ENCODE data around the gene CRKL.
A peak's percentile ranks its signal among the peaks of the same experiment; 100 is the strongest.
"Not testable (repeated sequence)": the region's sequence is repeated elsewhere in the genome, so short reads cannot be mapped to it uniquely, and the experiment has no call there.

CRKL gene

DNA sequence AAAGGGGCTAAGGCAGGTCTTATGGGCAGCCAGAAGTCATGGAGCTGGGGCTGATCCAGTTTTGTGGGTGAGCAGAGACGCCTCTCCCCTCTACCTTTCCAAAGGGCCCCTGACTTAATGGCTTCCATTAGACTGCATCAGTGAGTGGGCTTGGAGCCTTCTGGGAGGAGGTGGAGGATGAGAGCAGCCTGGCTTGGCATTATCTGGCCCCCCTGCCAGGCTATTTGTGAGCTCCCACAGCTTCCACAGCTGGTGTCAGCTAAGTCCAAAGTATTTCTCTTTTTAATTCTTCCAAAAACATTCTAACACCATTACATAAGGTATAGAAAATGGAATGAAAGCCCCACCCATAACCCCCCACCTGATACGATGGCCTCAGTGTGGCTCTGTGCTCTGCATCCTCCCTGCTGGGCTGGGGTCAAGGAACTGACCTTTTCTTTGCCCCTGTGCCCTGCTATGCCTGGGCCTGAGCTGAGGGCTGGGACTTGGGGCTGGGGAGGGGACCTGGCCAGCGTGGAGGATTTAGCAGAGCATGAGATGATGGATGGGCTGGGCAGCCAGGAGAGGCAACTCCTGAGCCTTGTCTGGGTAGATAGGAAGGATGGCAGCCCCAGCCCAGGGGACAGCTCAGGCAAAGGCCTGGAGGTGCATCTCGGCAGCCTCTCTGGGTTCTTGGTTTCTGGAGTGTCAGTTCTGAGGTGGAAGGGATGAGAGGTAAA lies 53.9 kb downstream of the CRKL start:
- DNase-seq = no peak

DNA sequence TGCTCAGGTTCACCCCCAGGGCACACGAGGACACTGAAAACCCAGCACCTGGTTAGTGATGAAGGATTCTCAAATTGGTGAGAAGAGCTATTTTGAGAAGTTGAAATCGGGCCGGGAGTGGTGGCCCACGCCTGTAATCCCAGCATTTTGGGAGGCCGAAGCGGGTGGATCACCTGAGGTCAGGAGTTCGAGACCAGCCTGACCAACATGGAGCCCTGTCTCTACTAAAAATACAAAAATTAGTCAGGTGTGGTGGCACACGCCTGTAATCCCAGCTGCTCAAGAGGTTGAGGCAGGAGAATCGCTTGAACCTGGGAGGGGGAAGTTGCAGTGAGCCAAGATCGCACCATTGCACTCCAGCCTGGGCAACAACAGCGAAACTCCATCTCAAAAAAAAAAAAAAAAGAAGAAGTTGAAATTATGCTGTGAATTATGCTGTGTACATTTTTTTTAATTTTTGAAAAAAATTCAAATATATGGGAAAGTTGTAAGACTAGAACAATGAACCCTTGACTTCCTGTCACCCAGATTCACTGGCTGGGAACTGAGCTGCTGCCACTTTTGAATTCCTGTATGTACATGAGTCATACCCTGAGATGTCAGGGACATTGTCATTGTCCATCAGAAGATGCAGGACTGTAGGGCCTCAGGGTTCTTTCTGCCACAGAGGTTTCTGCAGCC lies 54.9 kb downstream of the CRKL start:
- not testable (repeated sequence) for DNase-seq

DNA sequence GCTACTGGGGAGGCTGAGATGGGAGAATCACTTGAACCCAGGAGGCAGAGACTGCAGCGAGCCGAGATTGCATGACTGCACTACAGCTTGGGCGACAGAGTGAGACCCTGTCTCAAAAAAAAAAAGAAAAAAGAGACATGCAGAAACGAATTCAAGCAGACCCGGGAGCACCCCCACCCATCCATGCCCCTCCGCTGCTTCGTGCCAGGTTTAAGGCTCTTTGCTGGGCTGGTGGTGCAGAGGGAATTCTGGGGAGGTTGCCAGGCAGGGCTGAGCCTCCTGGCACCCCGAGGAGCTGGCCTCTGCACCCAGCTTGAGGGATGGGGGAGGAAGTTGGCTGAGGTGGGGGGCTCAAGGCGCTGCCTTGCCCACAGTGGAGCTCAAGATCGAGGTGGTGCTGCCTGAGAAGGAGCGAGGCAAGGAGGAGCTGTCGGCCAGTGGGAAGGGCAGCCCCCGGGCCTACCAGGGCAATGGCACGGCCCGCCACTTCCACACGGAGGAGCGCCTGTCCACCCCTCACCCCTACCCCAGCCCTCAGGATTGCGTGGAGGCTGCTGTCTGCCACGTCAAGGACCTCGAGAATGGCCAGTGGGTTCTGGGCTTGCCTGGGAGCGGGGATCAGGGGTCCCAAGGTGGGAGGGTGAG lies 55.8 kb downstream of the CRKL start:
- no peak for DNase-seq

DNA sequence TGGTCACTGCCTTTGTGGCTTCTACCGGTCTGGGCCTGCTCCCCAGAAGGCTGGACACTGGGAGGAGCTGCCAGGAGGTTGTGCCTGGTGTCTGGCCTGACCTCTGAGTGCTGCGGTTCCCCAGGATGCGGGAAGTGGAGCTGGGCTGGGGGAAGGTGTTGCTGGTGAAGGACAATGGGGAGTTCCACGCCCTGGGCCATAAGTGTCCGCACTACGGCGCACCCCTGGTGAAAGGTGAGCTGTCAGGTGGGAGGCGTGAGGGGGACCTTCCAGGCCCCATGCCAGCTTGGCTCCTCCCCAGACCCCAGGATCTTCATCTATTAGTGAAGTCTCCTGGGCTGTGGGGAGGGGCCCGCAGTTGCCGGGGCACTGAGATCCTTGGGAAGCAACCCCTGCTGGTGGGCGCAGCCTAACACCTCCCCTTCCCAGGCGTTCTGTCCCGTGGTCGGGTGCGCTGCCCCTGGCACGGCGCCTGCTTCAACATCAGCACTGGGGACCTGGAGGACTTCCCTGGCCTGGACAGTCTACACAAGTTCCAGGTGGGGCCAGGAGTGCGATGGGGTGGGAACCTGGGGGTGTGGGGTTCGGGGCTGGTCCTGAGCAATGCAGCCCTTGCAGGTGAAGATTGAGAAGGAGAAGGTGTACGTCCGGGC lies 56.6 kb downstream of the CRKL start:
- no peak for DNase-seq

DNA sequence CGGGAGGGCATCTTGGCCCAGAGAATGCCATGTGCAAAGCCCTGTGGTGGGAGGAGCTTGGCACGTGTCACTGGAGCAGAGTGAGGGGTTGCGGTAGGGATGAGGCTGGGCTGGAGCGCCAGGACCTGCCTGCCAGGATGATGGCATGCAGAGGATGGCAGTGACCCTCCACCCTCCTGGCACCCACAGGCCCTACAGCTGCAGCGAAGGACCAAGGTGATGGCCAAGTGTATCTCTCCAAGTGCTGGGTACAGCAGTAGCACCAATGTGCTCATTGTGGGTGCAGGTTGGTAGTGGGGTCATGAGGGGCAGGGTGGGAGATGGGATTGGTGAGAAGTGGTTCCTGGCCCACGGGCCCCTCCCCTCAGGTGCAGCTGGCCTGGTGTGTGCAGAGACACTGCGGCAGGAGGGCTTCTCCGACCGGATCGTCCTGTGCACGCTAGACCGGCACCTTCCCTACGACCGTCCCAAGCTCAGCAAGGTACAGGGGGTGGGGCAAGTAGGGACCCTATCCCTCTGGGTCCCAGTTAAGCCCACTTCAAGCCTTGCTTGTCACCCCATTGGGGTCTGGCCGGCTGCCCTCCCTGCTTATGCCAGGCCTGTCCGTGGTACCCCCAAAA lies 57.2 kb downstream of the CRKL start:
- DNase-seq = no peak

DNA sequence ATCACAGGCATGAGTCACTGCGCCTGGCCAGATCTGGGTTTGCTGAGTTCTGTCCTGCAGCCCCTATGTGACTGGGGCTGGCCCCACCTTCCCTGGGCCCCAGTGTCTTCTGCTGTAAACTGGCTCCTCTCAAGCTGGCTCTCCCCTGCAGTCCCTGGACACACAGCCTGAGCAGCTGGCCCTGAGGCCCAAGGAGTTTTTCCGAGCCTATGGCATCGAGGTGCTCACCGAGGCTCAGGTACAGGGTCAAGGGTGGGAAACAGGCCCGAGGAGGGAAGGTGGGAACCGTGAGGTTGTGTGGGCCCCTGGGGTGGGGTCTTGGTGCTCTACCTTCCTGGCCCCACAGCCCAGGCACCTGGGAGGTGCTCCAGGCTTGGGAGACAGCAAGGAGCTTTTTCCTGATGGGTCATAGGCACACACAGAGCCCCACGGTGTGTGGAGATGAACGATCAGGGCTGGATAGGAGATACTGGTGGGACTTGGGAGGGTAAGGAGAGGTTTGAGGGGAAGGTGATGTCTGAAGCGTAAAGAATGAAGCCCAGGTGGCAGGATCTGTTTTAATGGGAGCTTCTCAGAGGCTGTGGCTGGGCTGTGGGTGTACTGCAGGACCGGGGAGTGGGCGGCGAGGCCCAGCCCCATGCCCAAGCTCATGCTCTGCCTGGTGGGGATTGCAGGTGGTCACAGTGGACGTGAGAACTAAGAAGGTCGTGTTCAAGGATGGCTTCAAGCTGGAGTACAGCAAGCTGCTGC lies 58.5 kb downstream of the CRKL start:
- no peak for DNase-seq

DNA sequence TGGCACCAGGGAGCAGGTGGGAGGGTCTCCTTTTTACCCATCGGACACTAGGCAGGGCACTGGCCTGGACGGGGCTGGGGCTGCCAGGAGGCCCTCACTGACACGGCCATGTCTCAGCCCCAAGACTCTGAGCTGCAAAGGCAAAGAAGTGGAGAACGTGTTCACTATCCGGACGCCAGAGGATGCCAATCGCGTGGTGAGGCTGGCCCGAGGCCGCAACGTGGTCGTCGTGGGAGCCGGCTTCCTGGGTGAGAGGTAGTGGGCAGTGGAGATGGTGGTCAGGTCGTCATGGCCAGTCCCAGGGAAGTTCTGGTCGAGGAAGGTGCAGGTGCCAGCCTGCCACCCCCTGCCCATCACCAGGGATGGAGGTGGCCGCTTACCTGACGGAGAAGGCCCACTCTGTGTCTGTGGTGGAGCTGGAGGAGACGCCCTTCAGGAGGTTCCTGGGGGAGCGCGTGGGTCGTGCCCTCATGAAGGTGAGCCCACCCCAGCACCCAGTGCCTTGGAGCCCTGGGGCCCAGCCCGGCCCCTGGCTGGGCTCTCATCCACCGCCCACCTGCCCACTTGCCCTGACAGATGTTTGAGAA lies 59.2 kb downstream of the CRKL start:
- DNase-seq = no peak

DNA sequence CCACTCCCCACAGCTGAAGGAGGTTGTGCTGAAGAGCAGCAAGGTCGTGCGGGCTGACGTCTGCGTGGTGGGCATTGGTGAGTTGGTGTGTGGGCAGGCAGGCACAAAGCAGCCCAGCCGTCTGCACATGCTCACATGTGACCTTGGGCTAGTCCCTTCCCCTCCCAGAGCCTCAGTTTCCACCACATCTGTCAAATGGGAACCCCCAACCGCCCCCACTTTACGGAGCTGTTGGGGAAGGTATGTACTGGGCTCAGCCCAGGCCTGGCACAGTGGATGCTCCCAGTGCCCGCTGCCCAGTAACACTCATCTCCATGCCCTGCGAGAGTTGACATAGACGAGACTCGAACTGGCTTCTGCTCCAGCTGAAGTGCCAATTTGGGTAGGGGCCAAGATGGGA lies 59.8 kb downstream of the CRKL start:
- no peak for DNase-seq

DNA sequence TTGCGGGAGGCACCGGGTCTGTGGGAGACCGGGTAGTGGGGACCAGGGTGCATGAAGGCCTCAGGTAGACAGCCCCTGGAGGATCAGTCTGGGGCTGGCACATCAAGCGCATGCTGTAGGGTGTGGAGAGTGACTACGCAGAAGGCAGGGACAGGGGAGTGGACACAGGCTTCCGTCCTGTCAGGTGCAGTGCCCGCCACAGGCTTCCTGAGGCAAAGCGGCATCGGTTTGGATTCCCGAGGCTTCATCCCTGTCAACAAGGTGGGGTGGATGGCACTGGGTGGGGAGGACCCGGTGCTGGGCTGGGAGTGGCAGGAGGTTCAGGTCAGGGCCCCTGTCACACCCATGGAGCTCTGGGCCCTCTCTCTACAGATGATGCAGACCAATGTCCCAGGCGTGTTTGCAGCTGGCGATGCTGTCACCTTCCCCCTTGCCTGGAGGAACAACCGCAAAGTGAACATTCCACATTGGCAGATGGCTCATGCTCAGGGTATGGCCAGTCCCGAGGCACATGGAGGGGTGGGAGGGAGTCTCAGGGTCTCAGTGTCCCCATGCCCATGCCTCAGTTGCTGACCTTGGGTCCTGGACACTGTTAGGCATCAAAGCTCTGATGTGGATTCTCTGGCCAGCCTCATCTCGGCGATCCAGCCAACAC lies 60.4 kb downstream of the CRKL start:
- no peak for DNase-seq

DNA sequence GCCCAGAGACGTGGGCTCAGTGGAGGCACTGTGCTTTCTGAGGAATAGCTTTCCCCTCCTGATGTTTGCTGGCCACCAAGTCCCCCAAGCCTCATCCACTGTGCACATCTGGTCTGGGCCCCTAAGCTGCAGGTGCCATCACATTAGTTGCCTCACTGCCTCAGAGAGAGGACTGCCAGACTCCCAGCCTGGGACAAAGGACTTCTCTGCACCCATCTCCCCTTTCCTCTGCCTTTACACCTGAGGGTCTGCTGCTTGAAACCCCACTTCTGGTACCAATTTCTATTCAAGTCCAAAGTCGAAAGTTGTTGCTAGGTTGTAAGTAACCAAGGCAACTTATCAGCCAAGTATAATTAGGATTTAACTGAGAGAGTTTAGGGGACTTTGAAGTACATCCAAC lies 61.2 kb downstream of the CRKL start:
- DNase-seq = no peak

DNA sequence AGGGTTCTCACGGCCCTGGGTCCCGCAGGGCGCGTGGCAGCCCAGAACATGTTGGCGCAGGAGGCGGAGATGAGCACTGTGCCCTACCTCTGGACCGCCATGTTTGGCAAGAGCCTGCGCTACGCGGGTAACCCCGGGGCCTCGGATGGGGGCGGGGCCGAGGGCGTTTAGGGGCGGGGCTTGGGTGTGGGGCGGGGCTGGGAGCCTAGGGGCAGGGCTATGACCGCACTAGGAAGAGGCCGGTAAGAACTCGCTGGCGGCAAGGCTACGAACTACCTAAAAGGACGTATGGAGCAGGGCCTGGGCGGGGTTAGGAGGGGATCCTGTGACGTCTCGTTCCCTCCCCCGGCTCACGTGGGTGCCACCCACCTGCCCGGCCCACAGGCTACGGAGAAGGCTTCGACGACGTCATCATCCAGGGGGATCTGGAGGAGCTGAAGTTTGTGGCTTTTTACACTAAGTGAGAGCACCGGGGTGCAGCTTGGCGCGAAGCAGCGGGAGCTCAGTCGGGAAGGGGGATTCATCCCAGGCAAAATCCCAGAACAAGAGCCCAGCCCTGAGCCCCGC lies 62.1 kb downstream of the CRKL start:
- DNase-seq = no peak

DNA sequence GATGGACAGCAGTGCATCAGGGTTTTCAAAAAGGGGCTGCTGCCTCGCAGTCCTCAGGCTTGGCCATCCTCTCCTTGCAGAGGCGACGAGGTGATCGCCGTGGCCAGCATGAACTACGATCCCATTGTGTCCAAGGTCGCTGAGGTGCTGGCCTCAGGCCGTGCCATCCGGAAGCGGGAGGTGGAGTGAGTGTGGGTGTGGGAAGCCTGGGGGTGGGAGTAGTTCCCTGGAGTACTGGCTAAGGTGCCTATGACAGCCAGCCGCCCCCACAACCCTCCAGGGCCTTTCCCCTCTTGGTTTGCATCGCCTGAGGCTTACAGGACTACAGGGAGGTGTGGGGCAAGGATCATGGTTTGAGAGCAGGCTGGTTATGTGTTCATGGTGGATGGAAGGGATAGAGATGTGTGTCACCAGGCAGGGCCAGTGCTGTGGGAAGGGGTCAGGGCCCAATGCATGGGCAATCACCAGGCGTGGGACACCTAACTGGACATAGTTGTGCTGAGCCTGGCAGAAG lies 62.8 kb downstream of the CRKL start:
- DNase-seq = no peak

DNA sequence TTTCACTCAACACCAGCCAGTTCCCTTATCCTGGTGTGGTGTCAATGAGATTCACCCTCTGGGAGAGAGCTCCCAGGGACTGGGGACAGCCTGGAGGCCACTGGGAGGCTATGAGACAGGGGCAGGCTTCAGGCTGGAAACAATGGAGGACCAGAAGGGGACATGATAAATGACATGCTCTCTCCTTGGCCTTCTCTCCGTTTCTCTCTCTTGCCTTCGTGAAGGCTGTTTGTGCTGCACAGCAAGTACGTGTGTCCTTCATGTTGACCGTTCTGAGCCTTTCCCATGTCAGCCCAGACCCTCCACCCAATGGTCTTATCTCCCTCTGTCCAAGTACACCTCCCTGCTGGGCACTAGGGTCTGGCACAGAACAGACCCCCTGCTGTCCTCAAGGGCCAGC lies 63.3 kb downstream of the CRKL start:
- DNase-seq = no peak

DNA sequence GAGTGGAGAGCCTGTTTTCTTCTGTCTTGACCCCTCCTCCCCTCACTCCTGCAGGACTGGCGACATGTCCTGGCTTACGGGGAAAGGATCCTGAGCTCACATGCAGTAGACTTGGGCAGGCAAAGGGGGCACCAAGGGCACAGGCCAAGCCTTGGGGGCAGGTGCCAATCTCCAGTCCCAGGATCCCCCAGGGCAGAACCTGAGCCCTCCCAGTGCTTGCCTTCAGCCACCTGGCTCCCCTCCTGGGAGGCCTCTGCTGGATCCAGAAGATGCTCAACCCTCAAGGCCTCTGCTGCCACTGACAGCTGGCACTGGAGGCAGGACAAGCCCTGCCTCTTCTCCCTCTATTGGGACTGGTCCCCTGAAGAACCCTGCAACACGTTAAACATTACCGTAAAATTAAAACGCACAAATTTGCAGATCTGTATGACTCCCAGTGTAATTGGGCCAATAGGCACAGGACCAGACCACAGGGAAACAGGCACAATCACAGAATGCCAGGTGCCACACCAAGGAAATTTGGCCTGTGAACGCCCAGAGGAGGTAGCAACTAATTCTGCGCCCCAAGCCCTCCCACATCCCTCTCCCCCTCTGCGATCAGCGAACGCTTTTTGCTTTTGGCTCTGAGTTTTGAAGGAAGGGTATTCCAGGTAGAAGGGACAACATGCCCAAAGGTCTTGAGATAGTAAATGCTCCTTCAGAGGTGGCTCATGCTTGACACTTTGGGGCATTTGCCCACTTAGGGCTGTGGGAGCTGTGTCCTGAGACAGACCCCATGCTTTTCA lies 63.9 kb downstream of the CRKL start:
- DNase-seq = no peak

DNA sequence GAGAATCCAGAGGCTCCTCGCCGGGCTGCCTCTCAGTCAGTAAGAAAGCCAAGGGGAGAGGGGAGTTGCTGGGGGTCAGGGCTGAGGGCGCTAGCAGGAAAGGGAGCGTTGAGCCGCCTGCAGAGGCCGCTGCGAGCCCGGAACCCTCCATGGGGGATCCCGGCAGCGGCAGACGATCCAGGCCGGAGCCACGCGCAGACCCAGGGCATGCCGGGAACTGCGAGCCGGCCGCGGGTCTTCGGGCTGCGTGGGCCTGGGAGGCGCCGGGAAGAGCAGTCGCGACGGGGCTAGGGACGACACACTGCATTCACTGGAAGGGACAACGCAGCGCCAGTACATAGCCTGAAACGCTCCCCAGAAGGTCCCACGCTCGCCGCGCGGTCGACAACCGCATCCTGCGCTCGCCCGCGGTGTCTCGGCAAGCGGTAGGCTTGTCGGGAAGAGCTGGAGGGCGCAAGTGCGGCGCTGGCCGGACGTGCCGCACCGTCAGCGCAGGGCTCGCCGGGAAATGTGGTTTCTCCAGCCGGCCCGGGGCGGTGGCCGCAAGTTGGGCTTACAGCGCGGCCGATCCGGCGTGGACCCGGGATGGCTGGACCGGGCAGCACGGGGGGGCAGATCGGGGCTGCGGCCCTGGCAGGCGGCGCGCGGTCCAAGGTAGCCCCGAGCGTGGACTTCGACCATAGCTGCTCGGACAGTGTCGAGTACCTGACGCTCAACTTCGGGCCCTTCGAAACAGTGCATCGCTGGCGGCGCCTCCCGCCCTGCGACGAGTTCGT lies 64.8 kb downstream of the CRKL start, which contains the start of gene LZTR1:
TSS of gene LZTR1 (plus strand) at position 511 of the 776 bp plus-strand sequence. CDS start at position 586, 75 bp downstream.
- DNase-seq = peak; percentile 37

DNA sequence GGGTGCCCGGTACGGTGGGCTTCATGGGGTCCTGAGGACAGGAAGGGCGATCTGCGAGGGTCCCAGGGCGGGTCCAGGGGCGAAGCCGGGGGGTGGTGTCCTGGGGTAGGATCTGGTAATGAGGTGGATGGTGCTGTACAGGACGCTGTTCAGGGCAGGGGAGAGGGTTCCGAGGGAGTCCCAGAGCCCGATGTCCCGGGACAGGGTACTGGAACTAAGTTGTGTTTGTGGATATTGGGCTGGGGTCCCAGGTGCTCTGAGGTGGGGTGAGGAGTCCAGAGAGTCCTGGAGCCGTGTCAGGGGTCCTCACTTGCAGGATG lies 65.3 kb downstream of the CRKL start:
- no peak for DNase-seq

DNA sequence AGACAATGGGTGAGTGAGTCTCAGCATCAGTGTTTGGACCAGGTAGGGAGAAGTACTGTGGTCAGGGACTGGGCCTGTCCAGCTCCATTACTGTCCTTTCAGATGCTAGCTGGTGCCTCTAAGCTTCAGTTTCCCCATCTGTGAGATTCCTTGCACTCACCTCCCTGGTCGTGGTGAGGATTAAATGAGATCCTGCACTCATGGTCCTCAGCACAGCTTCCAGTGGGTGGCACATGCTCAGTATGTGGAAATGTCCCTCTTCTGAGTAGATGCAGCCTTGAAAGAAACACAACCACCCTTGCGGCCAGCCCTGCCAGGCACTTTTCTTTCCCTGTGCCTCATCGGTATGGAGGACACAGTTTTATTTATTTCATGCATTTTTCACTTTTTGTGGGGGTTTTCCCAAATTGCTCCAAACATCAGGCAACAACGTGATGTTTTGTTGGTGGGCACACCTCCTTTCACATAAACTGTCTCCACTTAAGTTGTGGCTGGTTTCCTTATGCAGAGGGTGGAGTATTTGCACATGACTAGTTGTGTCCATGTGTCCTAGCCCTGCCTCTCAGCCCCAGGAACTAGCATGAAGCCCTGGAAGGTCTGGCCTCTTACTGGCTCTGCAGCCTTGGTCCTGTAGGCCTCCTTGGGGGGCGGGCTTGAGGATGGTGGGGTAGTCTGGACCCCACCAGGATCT lies 66.0 kb downstream of the CRKL start:
- DNase-seq = no peak

DNA sequence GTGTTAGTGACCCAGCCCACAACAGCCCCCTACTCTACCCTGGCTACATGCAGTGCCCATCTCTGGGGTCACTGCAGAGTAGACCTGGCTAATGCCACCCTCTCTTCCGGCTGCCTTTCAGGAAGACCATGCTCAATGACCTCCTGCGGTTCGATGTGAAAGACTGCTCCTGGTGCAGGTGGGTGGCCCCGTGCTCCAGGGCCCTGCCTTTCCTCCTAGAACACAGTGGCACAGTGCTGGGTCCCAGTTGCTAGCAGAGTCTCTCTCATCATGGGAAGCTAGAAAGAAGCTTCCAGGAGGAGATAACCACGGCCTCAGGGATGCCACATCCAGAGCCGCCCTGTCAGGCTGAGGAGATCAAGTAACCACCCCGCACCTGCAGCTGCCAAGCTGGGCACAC lies 68.5 kb downstream of the CRKL start:
- no peak for DNase-seq

DNA sequence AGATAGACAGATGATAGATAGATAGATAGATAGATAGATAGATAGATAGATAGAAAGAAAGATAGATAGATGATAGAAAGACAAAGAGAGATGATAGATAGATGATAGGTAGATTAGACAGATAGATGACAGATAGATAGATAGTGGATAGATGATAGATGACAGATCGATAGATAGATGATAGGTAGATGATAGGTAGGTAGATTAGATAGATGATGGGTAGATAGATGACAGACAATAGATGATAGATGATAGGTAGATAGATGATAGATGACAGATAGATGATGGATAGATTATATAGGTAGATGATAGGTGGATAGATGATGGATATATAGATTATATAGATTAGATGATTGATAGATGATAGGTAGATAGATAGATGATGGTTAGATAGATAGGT lies 69.2 kb downstream of the CRKL start:
- DNase-seq = no peak
